ENCODE results near the gene DISC1. TPM values are rescaled to one million over a fixed set of nuclear protein-coding genes. Genes with fewer than 3 reads are reported as not detected.

DISC1 gene
- total RNA-seq, 1 experiment from 2014 or later, result 1.8 TPM

DNA sequence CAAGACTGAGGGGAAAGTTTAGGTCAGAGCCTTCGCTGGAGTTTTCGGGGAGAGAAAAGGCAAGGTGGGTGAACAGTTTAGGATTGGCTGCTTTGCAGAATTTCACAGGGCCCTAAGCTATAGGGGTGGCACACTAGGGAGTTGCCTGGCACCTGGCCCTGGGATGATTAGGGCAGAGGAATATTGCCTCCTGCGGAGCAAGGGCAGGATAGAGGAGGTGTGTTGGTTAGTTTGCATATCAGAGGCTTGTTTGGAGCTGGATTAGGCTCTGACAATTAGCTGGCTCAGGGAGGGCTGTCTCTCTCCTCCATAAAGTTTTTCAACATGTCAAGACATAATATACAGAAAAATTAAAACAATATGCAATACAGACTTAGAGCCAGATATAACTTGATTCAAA, 436.4 kb downstream of the DISC1 start:
- H3K9ac ChIP-seq (ENCODE audit: low read length), result no peak overlapping the region
- H3K36me3 ChIP-seq (ENCODE audit: control insufficient read depth in 1 of 2, insufficient read depth in 2 of 2, low read length in 2 of 2), result no peaks in the 10 kb centered on the region
- no peak for TF ChIP-seq ELF1 (IDR thresholded peaks at IDR 0.05; ENCODE audit: borderline replicate concordance, low read depth)
- no peak for TF ChIP-seq SRF (IDR thresholded peaks at IDR 0.05; ENCODE audit: low read depth)
- TF ChIP-seq EGR1 (IDR thresholded peaks at IDR 0.05; ENCODE audit: low read depth), result no peak
- no peak for TF ChIP-seq YY1 (IDR thresholded peaks at IDR 0.05; ENCODE audit: extremely low read depth, insufficient replicate concordance, low read depth, low read length)
- TF ChIP-seq ZNF274 (IDR thresholded peaks at IDR 0.05; ENCODE audit: low read depth, low read length), result no peak
- TF ChIP-seq, protein P1, sequence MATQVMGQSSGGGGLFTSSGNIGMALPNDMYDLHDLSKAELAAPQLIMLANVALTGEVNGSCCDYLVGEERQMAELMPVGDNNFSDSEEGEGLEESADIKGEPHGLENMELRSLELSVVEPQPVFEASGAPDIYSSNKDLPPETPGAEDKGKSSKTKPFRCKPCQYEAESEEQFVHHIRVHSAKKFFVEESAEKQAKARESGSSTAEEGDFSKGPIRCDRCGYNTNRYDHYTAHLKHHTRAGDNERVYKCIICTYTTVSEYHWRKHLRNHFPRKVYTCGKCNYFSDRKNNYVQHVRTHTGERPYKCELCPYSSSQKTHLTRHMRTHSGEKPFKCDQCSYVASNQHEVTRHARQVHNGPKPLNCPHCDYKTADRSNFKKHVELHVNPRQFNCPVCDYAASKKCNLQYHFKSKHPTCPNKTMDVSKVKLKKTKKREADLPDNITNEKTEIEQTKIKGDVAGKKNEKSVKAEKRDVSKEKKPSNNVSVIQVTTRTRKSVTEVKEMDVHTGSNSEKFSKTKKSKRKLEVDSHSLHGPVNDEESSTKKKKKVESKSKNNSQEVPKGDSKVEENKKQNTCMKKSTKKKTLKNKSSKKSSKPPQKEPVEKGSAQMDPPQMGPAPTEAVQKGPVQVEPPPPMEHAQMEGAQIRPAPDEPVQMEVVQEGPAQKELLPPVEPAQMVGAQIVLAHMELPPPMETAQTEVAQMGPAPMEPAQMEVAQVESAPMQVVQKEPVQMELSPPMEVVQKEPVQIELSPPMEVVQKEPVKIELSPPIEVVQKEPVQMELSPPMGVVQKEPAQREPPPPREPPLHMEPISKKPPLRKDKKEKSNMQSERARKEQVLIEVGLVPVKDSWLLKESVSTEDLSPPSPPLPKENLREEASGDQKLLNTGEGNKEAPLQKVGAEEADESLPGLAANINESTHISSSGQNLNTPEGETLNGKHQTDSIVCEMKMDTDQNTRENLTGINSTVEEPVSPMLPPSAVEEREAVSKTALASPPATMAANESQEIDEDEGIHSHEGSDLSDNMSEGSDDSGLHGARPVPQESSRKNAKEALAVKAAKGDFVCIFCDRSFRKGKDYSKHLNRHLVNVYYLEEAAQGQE (IDR thresholded peaks at IDR 0.05; ENCODE audit: low read depth), result no peak
- TF ChIP-seq, protein P2, sequence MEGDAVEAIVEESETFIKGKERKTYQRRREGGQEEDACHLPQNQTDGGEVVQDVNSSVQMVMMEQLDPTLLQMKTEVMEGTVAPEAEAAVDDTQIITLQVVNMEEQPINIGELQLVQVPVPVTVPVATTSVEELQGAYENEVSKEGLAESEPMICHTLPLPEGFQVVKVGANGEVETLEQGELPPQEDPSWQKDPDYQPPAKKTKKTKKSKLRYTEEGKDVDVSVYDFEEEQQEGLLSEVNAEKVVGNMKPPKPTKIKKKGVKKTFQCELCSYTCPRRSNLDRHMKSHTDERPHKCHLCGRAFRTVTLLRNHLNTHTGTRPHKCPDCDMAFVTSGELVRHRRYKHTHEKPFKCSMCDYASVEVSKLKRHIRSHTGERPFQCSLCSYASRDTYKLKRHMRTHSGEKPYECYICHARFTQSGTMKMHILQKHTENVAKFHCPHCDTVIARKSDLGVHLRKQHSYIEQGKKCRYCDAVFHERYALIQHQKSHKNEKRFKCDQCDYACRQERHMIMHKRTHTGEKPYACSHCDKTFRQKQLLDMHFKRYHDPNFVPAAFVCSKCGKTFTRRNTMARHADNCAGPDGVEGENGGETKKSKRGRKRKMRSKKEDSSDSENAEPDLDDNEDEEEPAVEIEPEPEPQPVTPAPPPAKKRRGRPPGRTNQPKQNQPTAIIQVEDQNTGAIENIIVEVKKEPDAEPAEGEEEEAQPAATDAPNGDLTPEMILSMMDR (IDR thresholded peaks at IDR 0.05 in 2 of 3, conservative IDR thresholded peaks at IDR 0.05 in 1 of 3; ENCODE audit: borderline replicate concordance in 1 of 3, insufficient read depth in 1 of 3, low read depth in 2 of 3, low read length in 2 of 3), result no peak
- no peak for TF ChIP-seq ZFX (IDR thresholded peaks at IDR 0.05)
- TF ChIP-seq EZH2phosphoT487 (IDR thresholded peaks at IDR 0.05; ENCODE audit: borderline replicate concordance), result no peak
- no peak for TF ChIP-seq RAD21 (IDR thresholded peaks at IDR 0.05; ENCODE audit: low read depth)
- TF ChIP-seq POLR2AphosphoS5 (IDR thresholded peaks at IDR 0.05; ENCODE audit: low read depth, low read length), result no peak
- TF ChIP-seq EZH2 (IDR thresholded peaks at IDR 0.05), result no peak
- TF ChIP-seq, protein P3, sequence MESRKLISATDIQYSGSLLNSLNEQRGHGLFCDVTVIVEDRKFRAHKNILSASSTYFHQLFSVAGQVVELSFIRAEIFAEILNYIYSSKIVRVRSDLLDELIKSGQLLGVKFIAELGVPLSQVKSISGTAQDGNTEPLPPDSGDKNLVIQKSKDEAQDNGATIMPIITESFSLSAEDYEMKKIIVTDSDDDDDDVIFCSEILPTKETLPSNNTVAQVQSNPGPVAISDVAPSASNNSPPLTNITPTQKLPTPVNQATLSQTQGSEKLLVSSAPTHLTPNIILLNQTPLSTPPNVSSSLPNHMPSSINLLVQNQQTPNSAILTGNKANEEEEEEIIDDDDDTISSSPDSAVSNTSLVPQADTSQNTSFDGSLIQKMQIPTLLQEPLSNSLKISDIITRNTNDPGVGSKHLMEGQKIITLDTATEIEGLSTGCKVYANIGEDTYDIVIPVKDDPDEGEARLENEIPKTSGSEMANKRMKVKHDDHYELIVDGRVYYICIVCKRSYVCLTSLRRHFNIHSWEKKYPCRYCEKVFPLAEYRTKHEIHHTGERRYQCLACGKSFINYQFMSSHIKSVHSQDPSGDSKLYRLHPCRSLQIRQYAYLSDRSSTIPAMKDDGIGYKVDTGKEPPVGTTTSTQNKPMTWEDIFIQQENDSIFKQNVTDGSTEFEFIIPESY (IDR thresholded peaks at IDR 0.05; ENCODE audit: extremely low read depth, insufficient replicate concordance, low read length), result no peak
- TF ChIP-seq SIN3A (IDR thresholded peaks at IDR 0.05; ENCODE audit: low read depth), result no peak
- TF ChIP-seq CEBPB (IDR thresholded peaks at IDR 0.05; ENCODE audit: low read depth), result no peak
- TF ChIP-seq TCF7L2 (IDR thresholded peaks at IDR 0.05; ENCODE audit: borderline replicate concordance, extremely low read depth, insufficient read depth, insufficient read length), result no peak
- TF ChIP-seq POLR2A (IDR thresholded peaks at IDR 0.05; ENCODE audit: borderline replicate concordance, extremely low read depth, insufficient read depth, insufficient read length), result no peak
- ChIA-PET CTCF (no interaction called here), POLR2A (no interaction called here), RAD21 (ENCODE audit: low non-redundant PET in 1 of 2, low total read pairs in 2 of 2, uncharacterized antibody in 2 of 2, unreplicated experiment in 2 of 2) (no interaction called here)
- no peaks in the 10 kb centered on the region for H3K9me3 ChIP-seq (ENCODE audit: control insufficient read depth in 1 of 2, insufficient read depth in 1 of 2, low read depth in 1 of 2, low read length in 2 of 2)
- no peaks in the 10 kb centered on the region for H3K4me1 ChIP-seq (ENCODE audit: control insufficient read depth in 1 of 2, insufficient read depth in 2 of 2, low read length in 2 of 2)
- no peak overlapping the region for H3K27ac ChIP-seq (ENCODE audit: low read depth, low read length)
- BruUV-seq (replicated peaks), result no TSS peak
- H2AFZ ChIP-seq (ENCODE audit: low read depth, low read length, poor library complexity, severe bottlenecking), result no peak overlapping the region
- peaks cover 23% of the 10 kb centered on the region for H3K27me3 ChIP-seq (ENCODE audit: insufficient read depth, low read length)
- H4K20me1 ChIP-seq (ENCODE audit: insufficient read depth), result no peaks in the 10 kb centered on the region
- H3K4me3 ChIP-seq (replicated peaks in 1 of 2; ENCODE audit: low read depth in 1 of 2, low read length in 2 of 2), result no peak overlapping the region
- intact Hi-C loops (cut with micrococcal nuclease), result no loop called here
- ATAC-seq (no peak), DNase-seq (ENCODE audit: low read depth, low spot score) (no peak)
- no peak overlapping the region for H3K4me2 ChIP-seq (ENCODE audit: low read length)
- H3K9me2 ChIP-seq (ENCODE audit: insufficient read depth), result no peaks in the 10 kb centered on the region
- no peaks in the 10 kb centered on the region for H3K79me2 ChIP-seq (ENCODE audit: insufficient read depth, low read length)
